K562 (cell line): ENCODE results near the gene SMG7. TPM values are rescaled to one million over a fixed set of nuclear protein-coding genes. Genes with fewer than 3 reads are reported as not detected.
A peak's percentile ranks its signal among the peaks of the same experiment; 100 is the strongest.

Source experiments
- ARNT ChIP-seq, 2 experiments: fragments of 450-650 bp; IDR thresholded peaks; 2 replicates each; pipeline ENCODE4 v1.6.1; 2016; ENCODE audit warnings: mild to moderate bottlenecking in 1 of 2
- FOXK2 ChIP-seq, 2 experiments: fragments of 450-650 bp; IDR thresholded peaks in 1 of 2; conservative IDR thresholded peaks in 1 of 2; 2 replicates each; pipeline ENCODE4 v1.6.1; 2016; ENCODE audit warnings: low read depth in 2 of 2, mild to moderate bottlenecking in 1 of 2
- HDAC1 ChIP-seq, 2 experiments: fragments of 450-650 bp; IDR thresholded peaks; 2 replicates each; pipeline ENCODE4 v1.6.1; 2016 to 2017; ENCODE audit warnings: inconsistent platforms in 1 of 2, mild to moderate bottlenecking in 1 of 2, moderate library complexity in 1 of 2
- HDAC2 ChIP-seq: fragments of 450-650 bp; IDR thresholded peaks from 2 replicates; pipeline ENCODE4 v1.6.1; 2016; ENCODE audit warnings: mild to moderate bottlenecking
- KDM1A ChIP-seq, 2 experiments: fragments of 450-650 bp; IDR thresholded peaks; 2 replicates each; pipeline ENCODE4 v1.6.1; 2016; ENCODE audit warnings: mild to moderate bottlenecking in 2 of 2
- KLF13 ChIP-seq: fragments of 450-650 bp; IDR thresholded peaks from 2 replicates; pipeline ENCODE4 v1.6.1; 2016; ENCODE audit warnings: missing genetic modification characterization, low read depth, mild to moderate bottlenecking, missing compliant biosample characterization, moderate library complexity, borderline replicate concordance
- NKRF ChIP-seq: fragments of 450-650 bp; IDR thresholded peaks from 2 replicates; pipeline ENCODE4 v1.6.1; 2016; ENCODE audit warnings: borderline replicate concordance
- PKNOX1 ChIP-seq: fragments of 450-650 bp; IDR thresholded peaks from 2 replicates; pipeline ENCODE4 v1.6.1; 2016
- polyA plus RNA-seq, 8 experiments: library from polyadenylated mRNA; depleted of rRNA in 4 of 8; stranded (reverse) in 5 of 8; unstranded in 3 of 8; fragments of >200 nt; fragmentation: Nextera tagmentation in 2 of 8; fragmentation: Illumina TruSeq in 1 of 8; extraction: Ambion mirVana in 2 of 8; extraction: Trizol in 1 of 8; gene quantifications; 2 replicates each; pipeline versions ENCODE4 v1.2.1 to v1.2.3, GENCODE V29; 2011 to 2014; ENCODE audit warnings: inconsistent platforms in 1 of 8, missing spikeins in 1 of 8
- total RNA-seq, 7 experiments: library from RNA; depleted of rRNA in 6 of 7; stranded (reverse); fragments of >200 nt in 6 of 7; fragmentation: Illumina TruSeq in 2 of 7; extraction: Trizol in 2 of 7; gene quantifications; 2 replicates each; pipeline versions ENCODE4 v1.2.1 to v1.2.3, GENCODE V29; 2011 to 2021; ENCODE audit warnings: low replicate concordance in 1 of 7

SMG7 gene
- total and polyA plus RNA-seq, 9 of the 15 experiments (the other 6 are each of a cell fraction or from before 2014, with no cell fraction given): 12.4 to 74.6 (median 29.0) TPM

GRCh38 chr1:183473217-183473536 is 878 bp downstream of the SMG7 start (continued):
- TF ChIP-seq HDAC1 (IDR thresholded peaks at IDR 0.05) (0 out of 4 replicates have a peak, but pooled peaks of 1 of the 2 experiments have one; percentile 38), NKRF (0 out of 2 replicates have a peak, but pooled peaks have one; percentile 4), HDAC2 (0 out of 2 replicates have a peak, but pooled peaks have one; percentile 13), PKNOX1 (0 out of 2 replicates have a peak, but pooled peaks have one; percentile 24), ARNT (IDR thresholded peaks at IDR 0.05) (0 out of 4 replicates have a peak, but pooled peaks of 1 of the 2 experiments have one; percentile 37), FOXK2 (conservative IDR thresholded peaks at IDR 0.05 in 1 of 2, IDR thresholded peaks at IDR 0.05 in 1 of 2; ENCODE audit: low read depth in 2 of 2) (0 out of 4 replicates have a peak, but pooled peaks of 1 of the 2 experiments have one; percentile 29), KDM1A (IDR thresholded peaks at IDR 0.05) (peak in 1 of 2 experiments; percentile 28; a peak in 2 of 4 replicates), KLF13 (no peak)
